HepG2 (cell line): ENCODE measurements around the gene UGP2. TPM values are rescaled to one million over a fixed set of nuclear protein-coding genes. Genes with fewer than 3 reads are reported as not detected.

Experiments used
- ATAC-seq: fragments of 200-7000 bp; cut with Tn5 transposase; 3 replicates; pipeline ENCODE4 v1.9.1; 2020; ENCODE audit warnings: mild to moderate bottlenecking, moderate library complexity
- BruUV-seq: library from RNA; stranded (reverse); fragments of 400-500 nt; replicated peaks from 2 replicates; lab custom pipeline; 2021; lab: Mats Ljungman, UMichigan
- CTCF ChIA-PET: fragments of 300-600 bp; formaldehyde crosslinking; extraction: SDS; loops from one replicate; lab custom pipeline; 2021; ENCODE audit warnings: low total read pairs, inconsistent platforms, low intra/inter-chr PET ratio; lab: Yijun Ruan, JAX
- POLR2A ChIA-PET: fragments of 350-600 bp; sonication (Branson Sonifier 250); formaldehyde crosslinking; loops from one replicate; lab custom pipeline; 2020; ENCODE audit warnings: antibody characterized with exemption, inconsistent platforms; lab: Yijun Ruan, JAX
- DNase-seq: peaks from one replicate; pipeline ENCODE4 v3.0.0-alpha.2; 2015; ENCODE audit warnings: low spot score
- FAIRE-seq: peaks from 3 replicates; lab custom pipeline; 2011; peaks lifted over from hg19 to GRCh38; lab: Jason Lieb, UNC
- H2AFZ ChIP-seq: one replicate; pipeline ENCODE4 v1.6.1; 2011; ENCODE audit warnings: low read length, inconsistent platforms
- H3K27ac ChIP-seq: fragments of 300-600 bp; 3 replicates; pipeline ENCODE4 v1.8.0; 2011; ENCODE audit warnings: mixed run types, mild to moderate bottlenecking, mixed read lengths, low read length, inconsistent platforms; ENCODE audit not compliant: insufficient read depth; ENCODE audit errors: extremely low read length
- H3K27me3 ChIP-seq, 2 experiments: fragments of 200-600 bp in 1 of 2; 2 replicates in 1 of 2; 3 replicates in 1 of 2; pipeline versions ENCODE4 v1.6.0 to v1.8.0; 2011; ENCODE audit warnings: low read length in 2 of 2, mild to moderate bottlenecking in 2 of 2, moderate library complexity in 2 of 2, inconsistent platforms in 1 of 2; ENCODE audit not compliant: insufficient read depth in 2 of 2, control insufficient read depth in 1 of 2
- H3K36me3 ChIP-seq, 2 experiments: fragments of 200-600 bp in 1 of 2; replicated peaks in 1 of 2; 2 replicates in 1 of 2; 3 replicates in 1 of 2; pipeline versions ENCODE4 v1.5.1 to v1.8.0; 2011; ENCODE audit warnings: low read length in 2 of 2, inconsistent platforms in 1 of 2; ENCODE audit not compliant: insufficient read depth in 2 of 2, control insufficient read depth in 1 of 2
- H3K4me1 ChIP-seq: 2 replicates; pipeline ENCODE4 v1.5.1; 2012; ENCODE audit warnings: low read length, inconsistent platforms; ENCODE audit not compliant: insufficient read depth
- H3K4me2 ChIP-seq: 2 replicates; pipeline ENCODE4 v1.6.0; 2011; ENCODE audit warnings: low read depth, low read length, inconsistent platforms
- H3K4me3 ChIP-seq, 3 experiments: fragments of 200-600 bp in 1 of 3; sonication (generic), shearing (Covaris generic) in 1 of 3; replicated peaks in 1 of 3; 2 replicates each; pipeline ENCODE4 v1.5.1; 2011 to 2016; ENCODE audit warnings: low read length in 3 of 3, inconsistent platforms in 2 of 3, low read depth in 2 of 3, mild to moderate bottlenecking in 2 of 3, control low read depth in 1 of 3, mixed read lengths in 1 of 3; ENCODE audit not compliant: insufficient read depth in 1 of 3
- H3K79me2 ChIP-seq: one replicate; pipeline ENCODE4 v1.6.1; 2011; ENCODE audit warnings: low read length, inconsistent platforms; ENCODE audit not compliant: insufficient read depth
- H3K9ac ChIP-seq: 2 replicates; pipeline ENCODE4 v1.6.0; 2011; ENCODE audit warnings: mild to moderate bottlenecking, low read depth, low read length, inconsistent platforms; ENCODE audit not compliant: insufficient read depth
- H3K9me3 ChIP-seq: 2 replicates; pipeline ENCODE4 v1.5.1; 2012; ENCODE audit warnings: mild to moderate bottlenecking, low read length
- H4K20me1 ChIP-seq: 2 replicates; pipeline ENCODE4 v1.6.0; 2011; ENCODE audit warnings: inconsistent platforms, mild to moderate bottlenecking, low read length, moderate library complexity; ENCODE audit not compliant: insufficient read depth
- HNRNPH1 ChIP-seq: fragments of 200-400 bp; formaldehyde crosslinking; optimal IDR thresholded peaks from 2 replicates; pipeline ENCODE3; 2017; ENCODE audit warnings: mild to moderate bottlenecking, low read depth, low read length
- POLR2G ChIP-seq: fragments of 200-400 bp; formaldehyde crosslinking; IDR thresholded peaks from 2 replicates; pipeline ENCODE4 v1.6.1; 2018; ENCODE audit warnings: mild to moderate bottlenecking, low read depth, low read length, moderate library complexity
- ZNF205 ChIP-seq: IDR thresholded peaks from 2 replicates; pipeline ENCODE4 v1.6.1; 2018; ENCODE audit warnings: missing biosample characterization, missing genetic modification reagents
- ZNF264 ChIP-seq: sonication (generic); formaldehyde crosslinking; IDR thresholded peaks from 2 replicates; pipeline ENCODE4 v1.4.0; 2020; ENCODE audit warnings: missing genetic modification reagents
- ZNF883 ChIP-seq: sonication (generic); formaldehyde crosslinking; IDR thresholded peaks from 2 replicates; pipeline ENCODE4 v1.5.1; 2020; ENCODE audit warnings: mild to moderate bottlenecking, missing genetic modification reagents; ENCODE audit errors: not compliant biosample characterization
- WGBS: methylation state at CpG from one replicate; pipeline ENCODE4 v1.1.6; 2017; ENCODE audit warnings: low lambda C conversion rate; 5-methylcytosine and 5-hydroxymethylcytosine counted together
- in situ Hi-C: cut with HindIII; loops from 2 replicates; pipeline ENCODE4 v1.10.0; 2017; ENCODE audit warnings: low pct_unique_long_range_greater_than_20kb; ENCODE audit not compliant: extremely low pct_ligation_motif_present
- intact Hi-C: fragments of 100-400 bp; cut with micrococcal nuclease; formaldehyde crosslinking; loops from one replicate; pipeline ENCODE4 v1.10.0; 2022; ENCODE audit not compliant: unreplicated experiment
- polyA plus RNA-seq, 8 experiments: library from polyadenylated mRNA; depleted of rRNA in 3 of 8; stranded (reverse) in 7 of 8; unstranded in 1 of 8; fragments of >200 nt; fragmentation: Illumina TruSeq in 4 of 8; extraction: Trizol in 4 of 8; gene quantifications; 2 replicates each; pipeline versions ENCODE4 v1.2.1 to v1.2.3, GENCODE V29; 2011 to 2016; ENCODE audit warnings: low read depth in 4 of 8, missing spikeins in 1 of 8, mixed read lengths in 1 of 8; ENCODE audit not compliant: insufficient read depth in 1 of 8
- total RNA-seq, 5 experiments: library from RNA; depleted of rRNA; stranded (reverse); fragments of >200 nt; fragmentation: Illumina TruSeq; extraction: Trizol; gene quantifications; 2 replicates each; pipeline ENCODE4 v1.2.3, GENCODE V29; 2016; ENCODE audit warnings: low read depth in 1 of 5
- TF ChIP-seq, protein P1 (sequence below): sonication (generic); formaldehyde crosslinking; conservative IDR thresholded peaks from 2 replicates; pipeline ENCODE4 v1.5.0; 2020; ENCODE audit warnings: missing genetic modification reagents

UGP2 gene
- total and polyA plus RNA-seq, 2 of the 13 experiments (the other 11 are each of a cell fraction or from before 2014, with no cell fraction given), result 96.0 to 134 TPM

GRCh38 chr2:63831176-63831575, 10.5 kb upstream of the UGP2 start:
- Histone ChIP-seq H4K20me1 (no peaks in the 10 kb centered on the region), H3K79me2 (no peaks in the 10 kb centered on the region), H3K4me3 (no peak overlapping the region), H3K4me1 (peaks cover 15% of the 10 kb centered on the region), H3K9ac (no peak overlapping the region), H2AFZ (no peak overlapping the region), H3K36me3 (no peaks in the 10 kb centered on the region), H3K27me3 (no peaks in the 10 kb centered on the region), H3K27ac (no peak overlapping the region)
- ATAC-seq (no peak), FAIRE-seq (no peak)
- ChIA-PET CTCF (no interaction called here), POLR2A (no interaction called here)
- BruUV-seq, result no TSS peak
- 53% methylated on average over 1 of the region's 1 CpG for WGBS
- intact Hi-C loops (no loop called here), in situ Hi-C loops (no loop called here)
- TF ChIP-seq ZNF205 (CRISPR knock-in tag), result no peak
- TF ChIP-seq ZNF264 (CRISPR knock-in tag), result no peak
- no peak for TF ChIP-seq ZNF883 (CRISPR knock-in tag)
- TF ChIP-seq, all 625 proteins: peak for 0
- Histone ChIP-seq H3K9me3 (no peaks in the 10 kb centered on the region), H3K4me2 (no peak overlapping the region)
- DNase-seq, result no peak

DNA sequence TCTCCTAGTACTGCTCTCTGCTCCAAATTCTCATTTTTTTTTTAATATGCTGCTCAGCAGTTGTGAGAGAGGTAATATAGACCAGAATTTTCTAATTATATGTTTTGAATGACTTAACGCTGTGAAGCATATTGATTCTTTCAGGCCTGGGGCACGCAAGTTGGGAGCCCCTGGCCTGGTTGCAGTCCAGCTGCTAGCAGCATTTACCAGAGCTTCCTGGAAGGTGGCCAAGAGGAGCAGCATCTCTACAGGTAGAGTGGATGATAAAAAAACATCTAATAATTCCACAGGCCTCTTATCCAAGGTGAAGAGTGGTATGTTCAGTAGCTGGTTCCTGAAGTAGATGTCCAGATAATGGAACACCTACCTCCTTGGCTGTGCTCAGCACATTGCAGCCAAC, 7.3 kb upstream of the UGP2 start:
- intact Hi-C loops (no loop called here), in situ Hi-C loops (no loop called here)
- DNase-seq (no peak), FAIRE-seq (no peak), ATAC-seq (no peak)
- Histone ChIP-seq H2AFZ (no peak overlapping the region), H3K27me3 (no peaks in the 10 kb centered on the region), H3K9me3 (no peaks in the 10 kb centered on the region), H3K9ac (no peak overlapping the region), H3K4me3 (no peak overlapping the region), H3K4me1 (peaks cover 1% of the 10 kb centered on the region; the same call in 1 of the 2 replicates), H3K36me3 (no peaks in the 10 kb centered on the region), H3K4me2 (no peak overlapping the region), H4K20me1 (no peaks in the 10 kb centered on the region), H3K79me2 (no peaks in the 10 kb centered on the region), H3K27ac (no peak overlapping the region)
- TF ChIP-seq POLR2G (no peak), HNRNPH1 (no peak)
- TF ChIP-seq, protein P1, sequence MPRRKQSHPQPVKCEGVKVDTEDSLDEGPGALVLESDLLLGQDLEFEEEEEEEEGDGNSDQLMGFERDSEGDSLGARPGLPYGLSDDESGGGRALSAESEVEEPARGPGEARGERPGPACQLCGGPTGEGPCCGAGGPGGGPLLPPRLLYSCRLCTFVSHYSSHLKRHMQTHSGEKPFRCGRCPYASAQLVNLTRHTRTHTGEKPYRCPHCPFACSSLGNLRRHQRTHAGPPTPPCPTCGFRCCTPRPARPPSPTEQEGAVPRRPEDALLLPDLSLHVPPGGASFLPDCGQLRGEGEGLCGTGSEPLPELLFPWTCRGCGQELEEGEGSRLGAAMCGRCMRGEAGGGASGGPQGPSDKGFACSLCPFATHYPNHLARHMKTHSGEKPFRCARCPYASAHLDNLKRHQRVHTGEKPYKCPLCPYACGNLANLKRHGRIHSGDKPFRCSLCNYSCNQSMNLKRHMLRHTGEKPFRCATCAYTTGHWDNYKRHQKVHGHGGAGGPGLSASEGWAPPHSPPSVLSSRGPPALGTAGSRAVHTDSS (CRISPR knock-in tag), result no peak
- POLR2A ChIA-PET, result interaction anchor here (1.7 kb wide), 1 partner anchor 8 kb away, joined by 4 read pairs; no protein-coding TSS in a partner anchor
- WGBS, result 95% methylated on average over 2 of the region's 2 CpGs
- no TSS peak for BruUV-seq
- CTCF ChIA-PET, result no interaction called here
